Measurements from ENCODE around the gene SIRT6. TPM values are rescaled to one million over a fixed set of nuclear protein-coding genes. Genes with fewer than 3 reads are reported as not detected.
"Not testable (repeated sequence)": the region's sequence is repeated elsewhere in the genome, so short reads cannot be mapped to it uniquely, and the experiment has no call there.

The SIRT6 gene
- total and polyA plus RNA-seq, 2 donors (not counting 3 experiments of a cell fraction or from before 2014, with no cell fraction given): 26.9 to 36.6 TPM

- no peaks in the 10 kb centered on the region for H3K9me3 ChIP-seq (replicated peaks; ENCODE audit: control insufficient read depth, insufficient read depth, low read length)
- no peak for DNase-seq (ENCODE audit: low read depth, low spot score)
- dilution Hi-C loops (cut with MboI; ENCODE audit: extremely low pct_ligation_motif_present, low sequenced_read_pairs): no loop called here
- H3K27me3 ChIP-seq (ENCODE audit: control insufficient read depth in 2 of 2, insufficient read depth in 2 of 2, low read length in 2 of 2): no peaks in the 10 kb centered on the region
- H2AFZ ChIP-seq (ENCODE audit: low read depth, low read length): no peak overlapping the region
- intact Hi-C loops (cut with micrococcal nuclease): no loop called here
- H4K20me1 ChIP-seq (replicated peaks; ENCODE audit: control insufficient read depth, extremely low read depth, insufficient read depth, low read length): no peaks in the 10 kb centered on the region
- H3K79me2 ChIP-seq (ENCODE audit: control insufficient read depth, insufficient read depth, low read length): no peaks in the 10 kb centered on the region
- H3K27ac ChIP-seq (ENCODE audit: insufficient read depth, low read depth, low read length): no peak overlapping the region
- FAIRE-seq: no peak
- H3K9me1 ChIP-seq (replicated peaks; ENCODE audit: control insufficient read depth, extremely low read depth, insufficient read depth, low read length): no peaks in the 10 kb centered on the region
- BruUV-seq (replicated peaks): no TSS peak
- H3K4me1 ChIP-seq (ENCODE audit: control insufficient read depth, extremely low read depth, insufficient read depth, low read length): no peaks in the 10 kb centered on the region
- no peak overlapping the region for H3K4me2 ChIP-seq (ENCODE audit: insufficient read depth, low read length)
- POLR2A ChIA-PET: no interaction called here
- CTCF ChIA-PET: interaction anchor here (0.5 to 1.6 kb wide), 3 partner anchors 22 to 43 kb away, joined by 3 to 7 read pairs (median 4); no protein-coding TSS in a partner anchor
- H3K4me3 ChIP-seq (replicated peaks in 1 of 3; ENCODE audit: insufficient read depth in 1 of 3, low read depth in 1 of 3, low read length in 3 of 3): no peak overlapping the region
- no peak for TF ChIP-seq GATA2 (IDR thresholded peaks at IDR 0.05; ENCODE audit: insufficient read depth, insufficient read length, low read depth, low read length)
- no peak for TF ChIP-seq MAX (IDR thresholded peaks at IDR 0.05; ENCODE audit: insufficient read depth, insufficient read length)
- no peak overlapping the region for H3K9ac ChIP-seq (replicated peaks; ENCODE audit: extremely low read depth, insufficient read depth, low read length)
- no peaks in the 10 kb centered on the region for H3K36me3 ChIP-seq (ENCODE audit: control insufficient read depth in 2 of 2, extremely low read depth in 1 of 2, insufficient read depth in 2 of 2, low read length in 2 of 2)
Measured at GRCh38 chr19:4161415-4162077, 20.8 kb downstream of the SIRT6 start.

GRCh38 chr19:4157971-4158370, 24.4 kb downstream of the SIRT6 start:
- H3K27me3 ChIP-seq (ENCODE audit: control insufficient read depth in 2 of 2, insufficient read depth in 2 of 2, low read length in 2 of 2); H2AFZ ChIP-seq (ENCODE audit: low read depth, low read length); H4K20me1 ChIP-seq (replicated peaks; ENCODE audit: control insufficient read depth, extremely low read depth, insufficient read depth, low read length); H3K4me2 ChIP-seq (ENCODE audit: insufficient read depth, low read length); H3K36me3 ChIP-seq (ENCODE audit: control insufficient read depth in 2 of 2, extremely low read depth in 1 of 2, insufficient read depth in 2 of 2, low read length in 2 of 2); H3K79me2 ChIP-seq (ENCODE audit: control insufficient read depth, insufficient read depth, low read length); dilution Hi-C loops (cut with MboI; ENCODE audit: extremely low pct_ligation_motif_present, low sequenced_read_pairs); intact Hi-C loops (cut with micrococcal nuclease); H3K4me1 ChIP-seq (ENCODE audit: control insufficient read depth, extremely low read depth, insufficient read depth, low read length); BruUV-seq (replicated peaks); FAIRE-seq; H3K4me3 ChIP-seq (replicated peaks in 1 of 3; ENCODE audit: insufficient read depth in 1 of 3, low read depth in 1 of 3, low read length in 3 of 3); H3K9me1 ChIP-seq (replicated peaks; ENCODE audit: control insufficient read depth, extremely low read depth, insufficient read depth, low read length); H3K9ac ChIP-seq (replicated peaks; ENCODE audit: extremely low read depth, insufficient read depth, low read length); POLR2A ChIA-PET; H3K27ac ChIP-seq (ENCODE audit: insufficient read depth, low read depth, low read length); DNase-seq (ENCODE audit: low read depth, low spot score); H3K9me3 ChIP-seq (replicated peaks; ENCODE audit: control insufficient read depth, insufficient read depth, low read length): not testable (repeated sequence)
- CTCF ChIA-PET: interaction anchor here (1.0 to 3.0 kb wide), 2 partner anchors 17 to 92 kb away, joined by 3 to 20 read pairs; partner anchors contain the start of gene ZBTB7A

Measured in endothelial cell of umbilical vein (primary cell).